ENCODE data around the gene MLLT3. TPM values are rescaled to one million over a fixed set of nuclear protein-coding genes. Genes with fewer than 3 reads are reported as not detected.

The MLLT3 gene
- total and polyA plus RNA-seq, 2 experiments from 2014 or later, result 13.7 to 39.2 TPM

DNA sequence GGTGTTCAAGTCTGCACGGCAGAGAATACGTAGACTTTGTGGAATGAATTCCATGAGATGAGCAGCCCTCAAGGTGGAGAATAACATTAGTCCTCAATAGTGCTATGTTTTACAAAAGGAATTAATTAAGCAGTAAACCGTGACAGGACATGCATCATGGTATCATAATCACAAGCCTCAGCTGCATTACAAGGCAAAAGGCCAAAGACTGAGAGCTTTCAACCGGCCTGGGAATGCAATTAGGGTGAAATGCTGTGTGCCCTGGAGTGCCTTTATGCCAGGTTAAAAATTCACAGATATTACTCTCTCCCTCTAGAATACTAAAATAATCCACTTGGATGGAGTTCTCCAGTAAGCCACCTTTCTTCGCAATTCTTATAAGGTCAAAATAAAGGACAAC lies 270.6 kb downstream of the MLLT3 start:
- Histone ChIP-seq H3K36me3 (replicated peaks; ENCODE audit: insufficient read depth, low read depth) (no peaks in the 10 kb centered on the region), H3K4me2 (no peak overlapping the region), H3K9me2 (replicated peaks; ENCODE audit: insufficient read depth) (no peaks in the 10 kb centered on the region), H2AFZ (no peak overlapping the region), H3K27ac (no peak overlapping the region), H3K79me2 (no peaks in the 10 kb centered on the region), H3K4me3 (no peak overlapping the region), H3K4me1 (ENCODE audit: insufficient read depth) (peaks cover 14% of the 10 kb centered on the region), H4K20me1 (ENCODE audit: insufficient read depth, poor library complexity, severe bottlenecking) (no peaks in the 10 kb centered on the region), H3K27me3 (no peaks in the 10 kb centered on the region), H3K9me3 (ENCODE audit: low read depth) (no peaks in the 10 kb centered on the region)
- WGBS (ENCODE audit: low lambda C conversion rate, missing lambda C conversion rate), result 77% methylated on average over 5 of the region's 5 CpGs
- no peak for DNase-seq (ENCODE audit: low spot score)
- TF ChIP-seq EZH2phosphoT487 (IDR thresholded peaks at IDR 0.05; ENCODE audit: low read depth, severe bottlenecking, unreplicated experiment) (no peak), EZH2 (IDR thresholded peaks at IDR 0.05; ENCODE audit: borderline replicate concordance) (no peak)
- TF ChIP-seq, protein P1, sequence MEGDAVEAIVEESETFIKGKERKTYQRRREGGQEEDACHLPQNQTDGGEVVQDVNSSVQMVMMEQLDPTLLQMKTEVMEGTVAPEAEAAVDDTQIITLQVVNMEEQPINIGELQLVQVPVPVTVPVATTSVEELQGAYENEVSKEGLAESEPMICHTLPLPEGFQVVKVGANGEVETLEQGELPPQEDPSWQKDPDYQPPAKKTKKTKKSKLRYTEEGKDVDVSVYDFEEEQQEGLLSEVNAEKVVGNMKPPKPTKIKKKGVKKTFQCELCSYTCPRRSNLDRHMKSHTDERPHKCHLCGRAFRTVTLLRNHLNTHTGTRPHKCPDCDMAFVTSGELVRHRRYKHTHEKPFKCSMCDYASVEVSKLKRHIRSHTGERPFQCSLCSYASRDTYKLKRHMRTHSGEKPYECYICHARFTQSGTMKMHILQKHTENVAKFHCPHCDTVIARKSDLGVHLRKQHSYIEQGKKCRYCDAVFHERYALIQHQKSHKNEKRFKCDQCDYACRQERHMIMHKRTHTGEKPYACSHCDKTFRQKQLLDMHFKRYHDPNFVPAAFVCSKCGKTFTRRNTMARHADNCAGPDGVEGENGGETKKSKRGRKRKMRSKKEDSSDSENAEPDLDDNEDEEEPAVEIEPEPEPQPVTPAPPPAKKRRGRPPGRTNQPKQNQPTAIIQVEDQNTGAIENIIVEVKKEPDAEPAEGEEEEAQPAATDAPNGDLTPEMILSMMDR (IDR thresholded peaks at IDR 0.05; ENCODE audit: poor library complexity), result no peak

DNA sequence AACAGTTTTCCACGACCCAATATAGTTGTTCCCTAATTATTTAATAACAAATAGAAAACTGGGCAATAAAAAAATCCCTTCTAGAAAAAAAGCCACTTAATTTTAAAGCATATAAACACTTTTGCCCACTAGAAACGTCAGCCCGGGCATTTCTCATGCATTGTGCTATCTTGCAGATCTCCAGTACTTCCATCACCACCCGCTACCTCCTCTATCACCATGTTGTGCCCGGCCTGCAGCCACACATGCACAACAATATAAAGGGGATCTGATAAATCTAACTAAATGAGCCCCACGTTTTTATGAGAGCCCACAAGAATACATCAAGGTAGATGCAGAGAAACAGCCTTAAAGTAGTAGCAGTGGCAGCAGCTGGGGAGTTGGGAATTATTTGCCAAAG lies 272.7 kb downstream of the MLLT3 start:
- DNase-seq (ENCODE audit: low spot score), result no peak
- Histone ChIP-seq H4K20me1 (ENCODE audit: insufficient read depth, poor library complexity, severe bottlenecking) (no peaks in the 10 kb centered on the region), H3K36me3 (replicated peaks; ENCODE audit: insufficient read depth, low read depth) (no peaks in the 10 kb centered on the region), H3K27me3 (no peaks in the 10 kb centered on the region), H3K9me3 (ENCODE audit: low read depth) (no peaks in the 10 kb centered on the region), H3K4me3 (no peak overlapping the region), H3K79me2 (no peaks in the 10 kb centered on the region), H3K27ac (no peak overlapping the region), H3K4me2 (no peak overlapping the region), H3K9me2 (replicated peaks; ENCODE audit: insufficient read depth) (no peaks in the 10 kb centered on the region), H2AFZ (no peak overlapping the region), H3K4me1 (ENCODE audit: insufficient read depth) (peaks cover 5% of the 10 kb centered on the region)
- TF ChIP-seq, protein P1 (IDR thresholded peaks at IDR 0.05; ENCODE audit: poor library complexity), result no peak
- TF ChIP-seq EZH2phosphoT487 (IDR thresholded peaks at IDR 0.05; ENCODE audit: low read depth, severe bottlenecking, unreplicated experiment) (no peak), EZH2 (IDR thresholded peaks at IDR 0.05; ENCODE audit: borderline replicate concordance) (no peak)
- 81% methylated on average over 6 of the region's 6 CpGs for WGBS (ENCODE audit: low lambda C conversion rate, missing lambda C conversion rate)

DNA sequence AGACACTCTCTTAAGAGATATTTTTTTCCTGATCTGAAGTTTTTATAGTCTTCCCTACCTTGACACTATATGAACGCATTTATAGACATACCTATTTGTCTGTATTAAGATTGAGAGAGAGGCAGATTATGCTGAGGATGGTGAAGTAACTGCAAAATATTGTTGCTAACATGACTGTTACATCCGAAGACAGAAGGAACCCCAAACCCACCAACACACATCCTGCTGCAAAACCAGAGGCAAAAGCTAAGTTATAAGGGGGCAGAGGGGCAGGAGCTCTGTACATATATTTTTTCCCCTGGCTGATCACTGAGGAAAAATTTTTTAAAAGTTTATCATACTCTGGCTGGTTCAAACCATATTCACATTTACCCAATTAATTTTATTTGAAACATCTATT lies 279.0 kb downstream of the MLLT3 start:
- H2AFZ ChIP-seq, result no peak overlapping the region
- H3K9me2 ChIP-seq (replicated peaks; ENCODE audit: insufficient read depth), result no peaks in the 10 kb centered on the region
- H4K20me1 ChIP-seq (ENCODE audit: insufficient read depth, poor library complexity, severe bottlenecking), result no peaks in the 10 kb centered on the region
- H3K36me3 ChIP-seq (replicated peaks; ENCODE audit: insufficient read depth, low read depth), result no peaks in the 10 kb centered on the region
- no peaks in the 10 kb centered on the region for H3K9me3 ChIP-seq (ENCODE audit: low read depth)
- no peak for DNase-seq (ENCODE audit: low spot score)
- TF ChIP-seq EZH2 (IDR thresholded peaks at IDR 0.05; ENCODE audit: borderline replicate concordance) (no peak), EZH2phosphoT487 (IDR thresholded peaks at IDR 0.05; ENCODE audit: low read depth, severe bottlenecking, unreplicated experiment) (no peak)
- TF ChIP-seq, protein P1 (IDR thresholded peaks at IDR 0.05; ENCODE audit: poor library complexity), result no peak
- no peak overlapping the region for H3K4me3 ChIP-seq
- H3K4me2 ChIP-seq, result no peak overlapping the region
- H3K79me2 ChIP-seq, result no peaks in the 10 kb centered on the region
- WGBS (ENCODE audit: low lambda C conversion rate, missing lambda C conversion rate), result 90% methylated on average over 2 of the region's 2 CpGs
- no peaks in the 10 kb centered on the region for H3K27me3 ChIP-seq
- peaks cover 5% of the 10 kb centered on the region for H3K4me1 ChIP-seq (ENCODE audit: insufficient read depth)
- no peak overlapping the region for H3K27ac ChIP-seq

DNA sequence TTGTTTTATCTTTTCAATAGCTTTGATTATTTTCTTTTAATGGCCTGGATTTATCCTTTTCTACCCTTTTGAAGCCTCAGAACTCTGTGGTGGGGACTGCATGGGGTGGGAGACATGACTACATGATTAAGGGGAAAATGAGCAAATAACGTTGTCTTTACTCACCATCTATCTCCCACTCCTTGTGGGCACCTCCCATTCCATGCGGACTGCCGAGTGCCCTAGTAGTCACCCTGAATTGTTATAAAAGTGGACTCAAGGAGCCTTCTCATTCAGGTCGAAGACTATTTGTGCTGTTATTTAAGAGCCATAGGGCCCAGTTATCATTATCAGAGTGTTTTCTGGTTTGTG lies 281.8 kb downstream of the MLLT3 start:
- 43% methylated on average over 4 of the region's 4 CpGs for WGBS (ENCODE audit: low lambda C conversion rate, missing lambda C conversion rate)
- Histone ChIP-seq H3K27ac (peak overlapping the region; percentile 56), H2AFZ (no peak overlapping the region), H3K4me3 (no peak overlapping the region), H3K36me3 (replicated peaks; ENCODE audit: insufficient read depth, low read depth) (no peaks in the 10 kb centered on the region), H3K4me2 (peak overlapping the region; percentile 59), H3K9me2 (replicated peaks; ENCODE audit: insufficient read depth) (no peaks in the 10 kb centered on the region), H3K27me3 (no peaks in the 10 kb centered on the region), H4K20me1 (ENCODE audit: insufficient read depth, poor library complexity, severe bottlenecking) (no peaks in the 10 kb centered on the region), H3K4me1 (ENCODE audit: insufficient read depth) (peaks cover 5% of the 10 kb centered on the region), H3K9me3 (ENCODE audit: low read depth) (no peaks in the 10 kb centered on the region), H3K79me2 (no peaks in the 10 kb centered on the region)
- TF ChIP-seq EZH2 (IDR thresholded peaks at IDR 0.05; ENCODE audit: borderline replicate concordance) (no peak), EZH2phosphoT487 (IDR thresholded peaks at IDR 0.05; ENCODE audit: low read depth, severe bottlenecking, unreplicated experiment) (no peak)
- TF ChIP-seq, protein P1 (IDR thresholded peaks at IDR 0.05; ENCODE audit: poor library complexity), result no peak
- DNase-seq (ENCODE audit: low spot score), result no peak
